ENCODE results near the gene JAG1.

The JAG1 gene

DNA sequence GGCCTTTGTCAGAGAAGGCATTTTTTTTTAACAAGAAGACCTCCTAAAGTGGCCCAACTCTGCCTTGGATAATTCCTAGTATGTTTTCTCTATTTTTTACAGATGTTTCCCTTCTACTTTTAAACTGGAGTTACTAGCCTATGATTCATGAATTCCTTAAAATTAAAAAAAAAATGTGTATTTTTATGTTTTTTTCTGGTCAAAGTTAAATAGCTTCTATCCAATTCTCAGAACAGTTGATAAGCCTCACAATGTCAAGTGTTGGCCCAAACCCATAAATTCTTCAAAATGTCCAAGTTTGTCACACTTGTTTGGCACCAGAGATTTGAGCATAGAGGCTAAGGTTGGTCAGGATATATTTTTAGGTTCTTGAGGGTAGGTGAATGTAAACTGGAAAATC is 64.0 kb downstream of the JAG1 start:
- H3K27ac ChIP-seq, result no peak overlapping the region
- TF ChIP-seq CTCF (IDR thresholded peaks at IDR 0.05), result no peak
- no peak for TF ChIP-seq ZFX (IDR thresholded peaks at IDR 0.05; ENCODE audit: borderline replicate concordance)

- H3K27ac ChIP-seq, result no peak overlapping the region
- TF ChIP-seq ZFX (IDR thresholded peaks at IDR 0.05; ENCODE audit: borderline replicate concordance) (no peak), CTCF (IDR thresholded peaks at IDR 0.05) (no peak)
Observed at GRCh38 chr20:10609276-10609675, 64.5 kb downstream of the JAG1 start.

DNA sequence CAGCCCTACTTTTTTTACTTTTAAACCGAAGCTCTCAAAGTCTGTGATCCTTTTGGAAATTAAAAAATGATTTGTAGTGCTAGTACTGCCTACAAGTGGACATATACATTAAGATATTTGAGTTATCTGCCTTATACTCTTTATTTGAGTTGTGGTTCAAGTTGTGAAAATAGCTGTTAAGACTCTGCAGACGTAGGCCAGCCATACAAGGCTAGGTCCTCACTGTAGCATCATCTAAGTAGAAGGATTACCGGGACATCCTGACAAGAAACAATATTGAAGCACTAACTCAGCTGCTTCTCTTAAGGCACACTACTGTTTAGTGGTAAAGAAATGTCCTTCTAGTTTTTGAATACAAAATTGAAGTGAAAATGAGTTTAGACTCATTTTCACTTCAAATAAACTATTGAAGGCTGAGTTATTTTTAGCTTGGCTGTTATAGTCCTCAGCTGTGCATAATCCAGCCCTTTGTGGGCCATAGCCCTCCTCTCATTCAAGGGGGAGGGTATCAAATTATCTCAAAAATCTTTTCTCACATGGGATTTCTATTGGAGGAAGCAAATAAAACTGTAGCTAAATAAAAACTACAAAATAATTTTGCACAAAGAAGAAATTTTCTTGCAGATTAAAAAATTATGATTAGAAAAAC is 68.1 kb downstream of the JAG1 start:
- no peak overlapping the region for H3K27ac ChIP-seq
- TF ChIP-seq ZFX (IDR thresholded peaks at IDR 0.05; ENCODE audit: borderline replicate concordance) (no peak), CTCF (IDR thresholded peaks at IDR 0.05) (no peak)

DNA sequence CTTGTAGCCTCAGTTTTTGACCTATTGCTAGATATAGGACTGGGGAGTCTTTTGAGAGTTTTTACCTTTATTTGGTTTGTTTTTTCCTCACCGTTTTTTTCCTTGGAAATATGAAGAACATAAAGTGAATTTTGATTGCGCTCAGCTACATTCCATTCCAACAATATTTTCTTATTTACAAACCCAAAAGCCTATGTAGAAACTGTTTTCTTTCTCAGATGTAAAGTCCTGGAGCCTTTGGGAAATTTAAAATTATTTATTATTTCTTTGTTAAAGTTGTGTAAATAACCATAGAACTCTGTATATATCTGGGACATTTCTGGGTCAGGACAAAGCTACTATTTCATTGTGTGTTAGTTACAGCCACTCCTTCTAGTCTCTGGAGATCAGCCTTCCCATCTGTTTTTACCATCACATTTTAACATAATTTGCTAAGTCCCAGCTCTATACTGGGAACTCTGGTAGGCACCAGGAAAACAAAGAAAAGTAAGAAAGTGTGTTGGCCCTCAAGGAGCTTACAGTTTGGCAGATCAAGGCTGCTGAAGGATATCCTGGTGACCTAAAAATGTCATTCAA is 68.8 kb downstream of the JAG1 start:
- TF ChIP-seq ZFX (IDR thresholded peaks at IDR 0.05; ENCODE audit: borderline replicate concordance), result no peak
- no peak overlapping the region for H3K27ac ChIP-seq

DNA sequence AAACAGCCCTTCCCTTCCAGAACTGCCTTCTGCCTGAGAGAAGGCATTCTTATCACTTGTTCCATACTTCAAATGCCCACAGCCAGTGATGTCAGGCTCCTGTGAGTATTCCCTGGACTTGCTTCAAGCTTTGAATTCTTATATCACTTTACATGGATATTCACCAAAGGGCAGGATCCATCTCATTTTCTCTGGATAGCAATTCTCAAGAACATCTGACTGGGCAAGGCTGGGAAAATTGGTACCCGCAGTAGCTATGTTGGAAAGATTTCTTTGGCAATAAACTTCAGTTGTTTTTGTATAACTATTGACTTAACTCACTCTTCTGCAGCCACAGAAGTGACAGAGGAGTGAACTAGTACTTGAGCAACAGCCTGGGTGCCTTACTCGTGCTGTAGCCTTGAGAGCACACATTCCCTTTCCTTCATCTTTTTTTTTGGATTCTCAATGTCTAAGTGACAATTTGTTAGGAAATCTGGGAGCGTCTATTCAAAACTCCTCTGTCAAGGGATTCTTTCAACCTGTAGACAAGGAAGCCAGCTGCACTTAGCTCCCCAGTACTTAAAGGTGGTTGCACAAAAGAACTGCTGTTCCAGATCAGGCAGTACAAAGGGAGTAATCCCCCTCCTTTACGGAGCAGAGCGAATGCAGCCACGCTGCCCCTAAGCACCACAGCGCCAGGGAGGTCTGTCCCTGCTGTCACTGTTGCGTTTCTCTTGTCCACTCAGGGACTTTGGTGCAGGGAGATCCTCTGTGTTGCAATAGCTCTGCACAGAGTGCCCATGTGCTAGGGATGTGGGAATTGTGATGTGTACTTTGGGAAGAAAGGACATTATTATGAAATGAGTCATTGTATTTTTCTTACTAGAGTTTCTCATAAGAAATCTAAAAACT is 69.6 kb downstream of the JAG1 start:
- H3K27ac ChIP-seq, result no peak overlapping the region
- TF ChIP-seq CTCF (IDR thresholded peaks at IDR 0.05) (no peak), ZFX (IDR thresholded peaks at IDR 0.05; ENCODE audit: borderline replicate concordance) (no peak)

GRCh38 chr20:10603378-10603777 is 70.4 kb downstream of the JAG1 start:
- no peak overlapping the region for H3K27ac ChIP-seq
- TF ChIP-seq ZFX (IDR thresholded peaks at IDR 0.05; ENCODE audit: borderline replicate concordance) (no peak), CTCF (IDR thresholded peaks at IDR 0.05) (no peak)

DNA sequence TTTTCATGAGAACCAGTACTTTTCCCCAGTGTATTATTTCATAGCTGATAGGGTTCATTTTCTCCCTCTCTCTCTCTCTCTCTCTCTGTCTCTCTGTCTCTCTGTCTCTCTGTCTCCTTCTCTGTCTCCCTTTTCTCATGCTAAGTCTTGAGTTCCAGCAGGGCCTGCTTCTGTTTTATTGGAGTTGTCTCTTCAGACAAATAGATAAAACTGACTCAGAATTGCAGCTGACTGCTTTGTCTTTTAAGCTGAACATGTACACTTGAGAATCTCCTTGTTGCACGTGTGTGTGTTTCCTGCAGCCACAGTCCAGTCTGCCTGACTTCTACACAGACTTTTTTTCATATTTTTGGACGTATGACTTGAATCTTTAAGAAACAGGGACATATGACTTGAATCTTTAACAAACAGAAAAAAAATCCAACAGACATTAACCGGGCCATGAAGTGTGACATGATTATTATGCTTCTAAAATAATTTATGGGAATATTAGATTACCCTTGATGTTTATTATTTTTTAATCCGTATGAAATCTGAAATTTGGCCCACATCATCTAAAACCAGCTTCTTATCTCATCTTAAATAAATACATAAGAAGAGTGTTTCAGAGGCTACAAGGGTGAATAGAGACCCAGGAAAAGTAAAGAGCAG is 71.5 kb downstream of the JAG1 start:
- TF ChIP-seq CTCF (IDR thresholded peaks at IDR 0.05) (no peak), ZFX (IDR thresholded peaks at IDR 0.05; ENCODE audit: borderline replicate concordance) (no peak)
- no peak overlapping the region for H3K27ac ChIP-seq
